ENCODE measurements around the gene SHOX.

SHOX gene

GRCh38 chrX:643911-644303, 13.3 kb downstream of the SHOX start:
- no peak overlapping the region for H3K4ac ChIP-seq (ENCODE audit: low read depth in 1 of 2, low read length in 2 of 2)
- no peaks in the 10 kb centered on the region for H3K9me3 ChIP-seq (ENCODE audit: control insufficient read depth, low read length)
- H3K4me3 ChIP-seq (ENCODE audit: insufficient read depth in 1 of 2, low read depth in 1 of 2, low read length in 2 of 2): no peak overlapping the region
- no peak overlapping the region for H3K4me2 ChIP-seq (ENCODE audit: low read length, poor library complexity, severe bottlenecking)
- no peak overlapping the region for H3K14ac ChIP-seq (ENCODE audit: low read length in 2 of 2)
- no peak overlapping the region for H3K18ac ChIP-seq (ENCODE audit: low read depth in 1 of 2, low read length in 2 of 2)
- no peak overlapping the region for H2AFZ ChIP-seq (ENCODE audit: low read depth, low read length)
- H3K9ac ChIP-seq (ENCODE audit: low read length): no peak overlapping the region
- H3K36me3 ChIP-seq (ENCODE audit: control insufficient read depth in 1 of 2, insufficient read depth in 2 of 2, low read depth in 1 of 2, low read length in 2 of 2): no peaks in the 10 kb centered on the region
- H2BK5ac ChIP-seq (ENCODE audit: low read depth, low read length, poor library complexity, severe bottlenecking): no peak overlapping the region
- no peak overlapping the region for H3K23ac ChIP-seq (ENCODE audit: low read length in 2 of 2)
- DNase-seq: no peak
- H3K27ac ChIP-seq (ENCODE audit: low read length, poor library complexity, severe bottlenecking): no peak overlapping the region
- no peak overlapping the region for H4K8ac ChIP-seq (ENCODE audit: low read length)
- H2BK12ac ChIP-seq (ENCODE audit: low read length in 2 of 2): no peak overlapping the region
- 12% methylated on average over 15 of the region's 19 CpGs for WGBS
- no peaks in the 10 kb centered on the region for H3K79me1 ChIP-seq (replicated peaks; ENCODE audit: low read length, poor library complexity, severe bottlenecking)
- peaks cover 3% of the 10 kb centered on the region for H3K4me1 ChIP-seq (ENCODE audit: control insufficient read depth, insufficient read depth, low read depth, low read length)
- peak overlapping the region; percentile 1 for H2BK120ac ChIP-seq (ENCODE audit: low read depth, low read length)
- no peak overlapping the region for H2AK5ac ChIP-seq (ENCODE audit: low read length, severe bottlenecking)
- no peak overlapping the region for H2BK15ac ChIP-seq (ENCODE audit: low read depth, poor library complexity, severe bottlenecking)
- H3K27me3 ChIP-seq (ENCODE audit: control insufficient read depth in 1 of 2, insufficient read depth in 1 of 2, low read length in 2 of 2): peaks cover 33 to 49% of the 10 kb centered on the region in 2 experiments
- no peak overlapping the region for H4K91ac ChIP-seq (ENCODE audit: low read length)

- Histone ChIP-seq H3K4ac (ENCODE audit: low read depth in 1 of 2, low read length in 2 of 2) (no peak overlapping the region), H2BK15ac (ENCODE audit: low read depth, poor library complexity, severe bottlenecking) (no peak overlapping the region), H2AFZ (ENCODE audit: low read depth, low read length) (no peak overlapping the region), H3K4me3 (ENCODE audit: insufficient read depth in 1 of 2, low read depth in 1 of 2, low read length in 2 of 2) (no peak overlapping the region), H4K91ac (ENCODE audit: low read length) (no peak overlapping the region), H3K23ac (ENCODE audit: low read length in 2 of 2) (no peak overlapping the region), H3K36me3 (ENCODE audit: control insufficient read depth in 1 of 2, insufficient read depth in 2 of 2, low read depth in 1 of 2, low read length in 2 of 2) (no peaks in the 10 kb centered on the region), H3K79me1 (replicated peaks; ENCODE audit: low read length, poor library complexity, severe bottlenecking) (no peaks in the 10 kb centered on the region), H3K9ac (ENCODE audit: low read length) (no peak overlapping the region), H2AK5ac (ENCODE audit: low read length, severe bottlenecking) (no peak overlapping the region), H3K4me1 (ENCODE audit: control insufficient read depth, insufficient read depth, low read depth, low read length) (peaks cover 3% of the 10 kb centered on the region), H3K27me3 (ENCODE audit: control insufficient read depth in 1 of 2, insufficient read depth in 1 of 2, low read length in 2 of 2) (peaks cover 27 to 42% of the 10 kb centered on the region in 2 experiments), H2BK5ac (ENCODE audit: low read depth, low read length, poor library complexity, severe bottlenecking) (no peak overlapping the region), H4K8ac (ENCODE audit: low read length) (no peak overlapping the region), H3K9me3 (ENCODE audit: control insufficient read depth, low read length) (no peaks in the 10 kb centered on the region), H2BK120ac (ENCODE audit: low read depth, low read length) (no peak overlapping the region), H3K14ac (ENCODE audit: low read length in 2 of 2) (no peak overlapping the region), H3K27ac (ENCODE audit: low read length, poor library complexity, severe bottlenecking) (no peak overlapping the region), H2BK12ac (ENCODE audit: low read length in 2 of 2) (no peak overlapping the region), H3K18ac (ENCODE audit: low read depth in 1 of 2, low read length in 2 of 2) (no peak overlapping the region), H3K4me2 (ENCODE audit: low read length, poor library complexity, severe bottlenecking) (no peak overlapping the region)
- 3% methylated on average over 79 of the region's 95 CpGs for WGBS
- no peak for DNase-seq
Observed at GRCh38 chrX:644304-645281, 14.0 kb downstream of the SHOX start.

- Histone ChIP-seq H3K23ac (ENCODE audit: low read length in 2 of 2) (no peak overlapping the region), H3K79me1 (replicated peaks; ENCODE audit: low read length, poor library complexity, severe bottlenecking) (no peaks in the 10 kb centered on the region), H3K4me1 (ENCODE audit: control insufficient read depth, insufficient read depth, low read depth, low read length) (peaks cover 3% of the 10 kb centered on the region), H2AFZ (ENCODE audit: low read depth, low read length) (no peak overlapping the region), H3K9me3 (ENCODE audit: control insufficient read depth, low read length) (no peaks in the 10 kb centered on the region), H4K8ac (ENCODE audit: low read length) (no peak overlapping the region), H3K27me3 (ENCODE audit: control insufficient read depth in 1 of 2, insufficient read depth in 1 of 2, low read length in 2 of 2) (peaks cover 16 to 30% of the 10 kb centered on the region in 2 experiments), H3K27ac (ENCODE audit: low read length, poor library complexity, severe bottlenecking) (no peak overlapping the region), H3K4me2 (ENCODE audit: low read length, poor library complexity, severe bottlenecking) (no peak overlapping the region), H3K36me3 (ENCODE audit: control insufficient read depth in 1 of 2, insufficient read depth in 2 of 2, low read depth in 1 of 2, low read length in 2 of 2) (no peaks in the 10 kb centered on the region), H2BK120ac (ENCODE audit: low read depth, low read length) (no peak overlapping the region), H3K18ac (ENCODE audit: low read depth in 1 of 2, low read length in 2 of 2) (no peak overlapping the region), H2AK5ac (ENCODE audit: low read length, severe bottlenecking) (no peak overlapping the region), H2BK5ac (ENCODE audit: low read depth, low read length, poor library complexity, severe bottlenecking) (no peak overlapping the region), H2BK12ac (ENCODE audit: low read length in 2 of 2) (no peak overlapping the region), H3K9ac (ENCODE audit: low read length) (no peak overlapping the region), H3K4ac (ENCODE audit: low read depth in 1 of 2, low read length in 2 of 2) (no peak overlapping the region), H3K4me3 (ENCODE audit: insufficient read depth in 1 of 2, low read depth in 1 of 2, low read length in 2 of 2) (no peak overlapping the region), H4K91ac (ENCODE audit: low read length) (no peak overlapping the region), H2BK15ac (ENCODE audit: low read depth, poor library complexity, severe bottlenecking) (no peak overlapping the region), H3K14ac (ENCODE audit: low read length in 2 of 2) (no peak overlapping the region)
- WGBS: 64% methylated on average over 3 of the region's 3 CpGs
- DNase-seq: no peak
Observed at GRCh38 chrX:646228-646495, 15.6 kb downstream of the SHOX start.

- Histone ChIP-seq H2AFZ (ENCODE audit: low read depth, low read length) (no peak overlapping the region), H3K4me1 (ENCODE audit: control insufficient read depth, insufficient read depth, low read depth, low read length) (peaks cover 3% of the 10 kb centered on the region), H4K8ac (ENCODE audit: low read length) (no peak overlapping the region), H3K27me3 (ENCODE audit: control insufficient read depth in 1 of 2, insufficient read depth in 1 of 2, low read length in 2 of 2) (peaks cover 16 to 24% of the 10 kb centered on the region in 2 experiments), H4K91ac (ENCODE audit: low read length) (no peak overlapping the region), H2AK5ac (ENCODE audit: low read length, severe bottlenecking) (no peak overlapping the region), H3K4ac (ENCODE audit: low read depth in 1 of 2, low read length in 2 of 2) (no peak overlapping the region), H2BK5ac (ENCODE audit: low read depth, low read length, poor library complexity, severe bottlenecking) (no peak overlapping the region), H2BK12ac (ENCODE audit: low read length in 2 of 2) (no peak overlapping the region), H3K36me3 (ENCODE audit: control insufficient read depth in 1 of 2, insufficient read depth in 2 of 2, low read depth in 1 of 2, low read length in 2 of 2) (no peaks in the 10 kb centered on the region), H3K27ac (ENCODE audit: low read length, poor library complexity, severe bottlenecking) (no peak overlapping the region), H3K4me3 (ENCODE audit: insufficient read depth in 1 of 2, low read depth in 1 of 2, low read length in 2 of 2) (no peak overlapping the region), H3K23ac (ENCODE audit: low read length in 2 of 2) (no peak overlapping the region), H3K4me2 (ENCODE audit: low read length, poor library complexity, severe bottlenecking) (no peak overlapping the region), H3K9ac (ENCODE audit: low read length) (no peak overlapping the region), H3K9me3 (ENCODE audit: control insufficient read depth, low read length) (no peaks in the 10 kb centered on the region), H2BK15ac (ENCODE audit: low read depth, poor library complexity, severe bottlenecking) (no peak overlapping the region), H2BK120ac (ENCODE audit: low read depth, low read length) (no peak overlapping the region), H3K14ac (ENCODE audit: low read length in 2 of 2) (no peak overlapping the region), H3K18ac (ENCODE audit: low read depth in 1 of 2, low read length in 2 of 2) (no peak overlapping the region), H3K79me1 (replicated peaks; ENCODE audit: low read length, poor library complexity, severe bottlenecking) (no peaks in the 10 kb centered on the region)
- 70% methylated on average over 7 of the region's 9 CpGs for WGBS
- no peak for DNase-seq
Observed at GRCh38 chrX:646796-647195, 16.2 kb downstream of the SHOX start.
